Lung (tissue), 12 donors: Measurements from ENCODE around the gene C6orf132. TPM values are rescaled to one million over a fixed set of nuclear protein-coding genes. Genes with fewer than 3 reads are reported as not detected.

ENCODE experiments used
- ATAC-seq: fragments of 200-7000 bp; cut with Tn5 transposase; one replicate; pipeline ENCODE4 v1.9.1; 2020; ENCODE audit warnings: moderate number of reproducible peaks; ENCODE audit not compliant: insufficient read depth, low FRiP score
- DNase-seq, 3 donors: peaks; one replicate each; pipeline ENCODE4 v3.0.0-alpha.2; 2013 to 2017
- H3K27ac ChIP-seq, 2 donors: one replicate each; pipeline ENCODE4 v1.5.1; 2013; ENCODE audit warnings: mild to moderate bottlenecking in 2 of 2, moderate library complexity in 2 of 2, control low read depth in 1 of 2, inconsistent platforms in 1 of 2, low read depth in 1 of 2, low read length in 1 of 2
- H3K27me3 ChIP-seq, 3 donors: one replicate each; pipeline ENCODE4 v1.5.1; 2013; ENCODE audit warnings: low read length in 2 of 3; ENCODE audit not compliant: control insufficient read depth in 3 of 3, insufficient read depth in 3 of 3
- H3K36me3 ChIP-seq, 4 donors: one replicate each; pipeline ENCODE4 v1.5.1; 2013; ENCODE audit warnings: low read length in 4 of 4, mild to moderate bottlenecking in 1 of 4, moderate library complexity in 1 of 4; ENCODE audit not compliant: control insufficient read depth in 4 of 4, insufficient read depth in 4 of 4
- H3K4me1 ChIP-seq, 5 donors: one replicate each; pipeline ENCODE4 v1.5.1; 2013; ENCODE audit warnings: low read length in 5 of 5, mild to moderate bottlenecking in 2 of 5, moderate library complexity in 1 of 5; ENCODE audit not compliant: control insufficient read depth in 5 of 5, insufficient read depth in 5 of 5
- H3K4me3 ChIP-seq: one replicate; pipeline ENCODE4 v1.5.1; 2013; ENCODE audit warnings: mild to moderate bottlenecking, control low read depth, moderate library complexity
- H3K9ac ChIP-seq, 2 donors: one replicate each; pipeline ENCODE4 v1.5.1; 2013; ENCODE audit warnings: low read length in 2 of 2, control low read depth in 1 of 2; ENCODE audit not compliant: insufficient read depth in 1 of 2
- H3K9me3 ChIP-seq, 4 donors: one replicate each; pipeline ENCODE4 v1.5.1; 2013; ENCODE audit warnings: low read length in 3 of 4, mild to moderate bottlenecking in 1 of 4, moderate library complexity in 1 of 4; ENCODE audit not compliant: control insufficient read depth in 4 of 4, insufficient read depth in 3 of 4
- CTCF ChIP-seq: IDR thresholded peaks from 2 replicates; pipeline ENCODE4 v1.5.1; 2012; ENCODE audit warnings: mild to moderate bottlenecking; ENCODE audit errors: control extremely low read depth, extremely low read depth
- WGBS, 2 donors: extraction: QIAGEN DNeasy Blood & Tissue Kit; methylation state at CpG; one replicate each; pipeline ENCODE4 v1.1.7; 2013; 5-methylcytosine and 5-hydroxymethylcytosine counted together
- polyA plus RNA-seq, 2 donors: library from polyadenylated mRNA; stranded (reverse); fragments of 200-250 nt; gene quantifications; one replicate each; pipeline ENCODE4 v1.2.1, GENCODE V29; 2013
- total RNA-seq, 2 donors: library from RNA; depleted of rRNA in 1 of 2; stranded (reverse); fragments of >200 nt in 1 of 2; gene quantifications; one replicate each; pipeline ENCODE4 v1.2.1, GENCODE V29; 2014 to 2021
- donor health status: control.
- donor health status: control.
- donor health status: Bipolar disorder and iron deficiency.
- donor health status: healthy.
- donor health status: DM: yes; HTN: yes; CAD: no.

Gene C6orf132
- total and polyA plus RNA-seq, 4 donors: 5.9 to 33.1 (median 18.7) TPM

- DNase-seq (no peak), ATAC-seq (no peak)
- TF ChIP-seq CTCF: no peak
- Histone ChIP-seq H3K36me3 (peaks cover 22 to 43% (median 33%) of the 10 kb centered on the region in 4 donors), H3K4me1 (no peaks in the 10 kb centered on the region), H3K27me3 (no peaks in the 10 kb centered on the region), H3K4me3 (no peak overlapping the region), H3K9ac (no peak overlapping the region), H3K27ac (peak overlapping the region in 1 of 2 donors; percentile 55), H3K9me3 (no peaks in the 10 kb centered on the region)
- 97% methylated on average over 5 of the region's 5 CpGs for WGBS, 2 donors
These were observed 73.4 kb downstream of the C6orf132 start for GRCh38 chr6:42068872-42069522.

- H3K4me1 ChIP-seq: no peaks in the 10 kb centered on the region
- H3K36me3 ChIP-seq: peaks cover 25 to 38% (median 31%) of the 10 kb centered on the region in 4 donors
- H3K4me3 ChIP-seq: no peak overlapping the region
- no peak overlapping the region for H3K9ac ChIP-seq
- peak overlapping the region in 1 of 2 donors; percentile 89 for H3K27ac ChIP-seq
- DNase-seq: no peak
- H3K27me3 ChIP-seq: no peaks in the 10 kb centered on the region
- no peak for TF ChIP-seq CTCF
- no peaks in the 10 kb centered on the region for H3K9me3 ChIP-seq
- no peak for ATAC-seq
- 95 to 97% methylated on average over 7 of the region's 7 CpGs for WGBS, 2 donors
These were observed 74.2 kb downstream of the C6orf132 start for GRCh38 chr6:42068173-42068572.

- DNase-seq (no peak), ATAC-seq (no peak)
- Histone ChIP-seq H3K4me3 (no peak overlapping the region), H3K27ac (no peak overlapping the region), H3K9ac (no peak overlapping the region), H3K27me3 (no peaks in the 10 kb centered on the region), H3K36me3 (peaks cover 25 to 38% (median 31%) of the 10 kb centered on the region in 4 donors), H3K9me3 (no peaks in the 10 kb centered on the region), H3K4me1 (no peaks in the 10 kb centered on the region)
- TF ChIP-seq CTCF: no peak
- 96% methylated on average over 13 of the region's 13 CpGs for WGBS, 2 donors
These were observed 76.2 kb downstream of the C6orf132 start for GRCh38 chr6:42066156-42066675.

GRCh38 chr6:42059743-42060142, 82.7 kb downstream of the C6orf132 start:
- WGBS, 2 donors: 95 to 96% methylated on average over 5 of the region's 5 CpGs
- H3K36me3 ChIP-seq: peaks cover 31 to 42% (median 37%) of the 10 kb centered on the region in 4 donors
- no peak for ATAC-seq

More at GRCh38 chr6:42059743-42060142, 82.7 kb downstream of the C6orf132 start:
- H3K27ac ChIP-seq: no peak overlapping the region
- H3K9ac ChIP-seq: no peak overlapping the region
- DNase-seq: no peak
- H3K4me3 ChIP-seq: no peak overlapping the region
- TF ChIP-seq CTCF: no peak
- no peaks in the 10 kb centered on the region for H3K4me1 ChIP-seq
- H3K27me3 ChIP-seq: no peaks in the 10 kb centered on the region
- H3K9me3 ChIP-seq: peaks cover 0 to 3% (median 0%) of the 10 kb centered on the region in 4 donors
